Stomach (tissue), 9 donors: Measurements from ENCODE around the gene ZNF687. TPM values are rescaled to one million over a fixed set of nuclear protein-coding genes. Genes with fewer than 3 reads are reported as not detected.

Source experiments
- DNase-seq, 2 donors: peaks; one replicate each; pipeline versions ENCODE4 v3.0.0 to v3.0.0-alpha.2; 2013 to 2019
- H3K27ac ChIP-seq, 5 donors: fragments of 200-600 bp in 4 of 5; sonication (generic) in 4 of 5; one replicate each; pipeline ENCODE4 v1.5.1; 2013 to 2019; ENCODE audit warnings: mild to moderate bottlenecking in 1 of 5, moderate library complexity in 1 of 5
- H3K27me3 ChIP-seq, 3 donors: fragments of 200-600 bp; sonication (generic); one replicate each; pipeline ENCODE4 v1.5.1; 2017 to 2019; ENCODE audit warnings: mixed run types in 1 of 3
- H3K36me3 ChIP-seq, 4 donors: fragments of 200-600 bp; sonication (generic); 1 replicate in 3 of 4; 2 replicates in 1 of 4; pipeline ENCODE4 v1.5.1; 2016 to 2019
- H3K4me1 ChIP-seq, 4 donors: fragments of 200-600 bp; sonication (generic); one replicate each; pipeline ENCODE4 v1.5.1; 2016 to 2019
- H3K4me3 ChIP-seq, 4 donors: fragments of 200-600 bp; sonication (generic) in 3 of 4; one replicate each; pipeline ENCODE4 v1.5.1; 2016 to 2019; ENCODE audit warnings: mild to moderate bottlenecking in 1 of 4
- H3K9me3 ChIP-seq, 4 donors: fragments of 200-600 bp; sonication (generic); one replicate each; pipeline ENCODE4 v1.5.1; 2016 to 2019
- EP300 ChIP-seq: sonication (generic); formaldehyde crosslinking; IDR thresholded peaks from one replicate; pipeline ENCODE4 v1.6.1; 2017; ENCODE audit warnings: antibody characterized with exemption
- POLR2A ChIP-seq, 4 donors: fragments of 450-650 bp; IDR thresholded peaks; one replicate each; pipeline ENCODE4 v1.6.1; 2016; ENCODE audit warnings: antibody characterized with exemption in 4 of 4, control low read depth in 2 of 4, mild to moderate bottlenecking in 1 of 4, moderate library complexity in 1 of 4
- POLR2AphosphoS5 ChIP-seq, 3 donors: sonication (generic); formaldehyde crosslinking; IDR thresholded peaks; one replicate each; pipeline ENCODE4 v1.6.1; 2016; ENCODE audit warnings: antibody characterized with exemption in 3 of 3
- WGBS, 5 donors: extraction: QIAGEN DNeasy Blood & Tissue Kit in 3 of 5; methylation state at CpG; one replicate each; pipeline versions ENCODE4 v1.1.5 to v1.1.7; 2013 to 2018; 5-methylcytosine and 5-hydroxymethylcytosine counted together
- intact Hi-C: fragments of 100-400 bp; cut with DNase I; formaldehyde crosslinking; loops from one replicate; pipeline ENCODE4 v1.15.1; 2023; ENCODE audit warnings: low total_unique reads
- polyA plus RNA-seq, 3 donors: library from polyadenylated mRNA; stranded (reverse); fragments of 200-250 nt; gene quantifications; one replicate each; pipeline ENCODE4 v1.2.3, GENCODE V29; 2013
- total RNA-seq, 5 donors: library from RNA; depleted of rRNA; stranded (reverse); fragments of >200 nt; gene quantifications; one replicate each; pipeline versions ENCODE4 v1.1.0 to v1.2.3, GENCODE V29; 2014 to 2016
- TF ChIP-seq, protein P1 (sequence below), 7 experiments: fragments of 450-650 bp in 4 of 7; fragments of 200-600 bp in 3 of 7; sonication (generic) in 3 of 7; IDR thresholded peaks; one replicate each; pipeline ENCODE4 v1.5.1; 2016 to 2019; ENCODE audit warnings: antibody characterized with exemption in 7 of 7, control low read depth in 2 of 7, mild to moderate bottlenecking in 1 of 7
- donor health status: healthy with polysubstance abuse.
- donor health status: Bipolar disorder and iron deficiency.
- donor health status: healthy.

ZNF687 gene
- total and polyA plus RNA-seq, 8 donors, result 6.8 to 59.6 (median 14.5) TPM

DNA sequence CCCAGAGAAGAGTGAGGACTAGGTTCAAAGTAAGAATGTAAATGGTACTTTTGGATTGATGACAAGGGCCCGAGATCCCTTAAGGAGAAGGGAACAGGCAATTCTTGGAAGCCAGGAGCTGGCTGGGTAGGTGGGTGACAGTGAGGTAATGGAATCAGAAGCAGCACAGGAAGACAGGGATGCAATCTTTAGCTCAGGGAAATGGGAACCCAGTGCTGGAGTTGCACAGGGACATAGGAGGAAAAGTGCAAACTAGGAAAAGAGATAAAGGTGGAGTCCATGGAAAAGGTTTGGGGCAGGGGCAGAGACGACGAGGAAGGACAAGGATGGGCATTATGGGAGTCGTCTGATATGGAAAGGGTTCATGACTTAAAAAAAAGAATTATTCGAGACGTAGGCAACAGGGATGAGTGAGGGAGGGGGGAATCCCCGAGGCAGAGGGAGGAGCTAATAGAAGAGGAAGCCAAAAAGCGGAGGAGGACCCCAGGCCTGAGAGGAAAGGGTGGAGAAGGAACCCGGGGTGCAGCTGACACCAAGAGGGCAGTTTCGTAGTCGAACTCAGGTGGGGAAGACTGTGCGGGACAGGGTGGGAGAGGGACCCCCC lies 44.6 kb downstream of the ZNF687 start:
- peak; percentile 38 to 82 for DNase-seq
- Histone ChIP-seq H3K36me3 (peaks cover 17 to 41% (median 39%) of the 10 kb centered on the region in 4 donors), H3K9me3 (no peaks in the 10 kb centered on the region), H3K27me3 (no peaks in the 10 kb centered on the region), H3K4me1 (peaks cover 21 to 58% (median 44%) of the 10 kb centered on the region in 4 donors), H3K27ac (peak overlapping the region; percentile 83 to 98 (median 94)), H3K4me3 (peak overlapping the region; percentile 66 to 88 (median 86))
- WGBS, 5 donors, result 1% methylated on average over 12 of the region's 12 CpGs
- intact Hi-C loops, result no loop called here
- TF ChIP-seq, protein P1, sequence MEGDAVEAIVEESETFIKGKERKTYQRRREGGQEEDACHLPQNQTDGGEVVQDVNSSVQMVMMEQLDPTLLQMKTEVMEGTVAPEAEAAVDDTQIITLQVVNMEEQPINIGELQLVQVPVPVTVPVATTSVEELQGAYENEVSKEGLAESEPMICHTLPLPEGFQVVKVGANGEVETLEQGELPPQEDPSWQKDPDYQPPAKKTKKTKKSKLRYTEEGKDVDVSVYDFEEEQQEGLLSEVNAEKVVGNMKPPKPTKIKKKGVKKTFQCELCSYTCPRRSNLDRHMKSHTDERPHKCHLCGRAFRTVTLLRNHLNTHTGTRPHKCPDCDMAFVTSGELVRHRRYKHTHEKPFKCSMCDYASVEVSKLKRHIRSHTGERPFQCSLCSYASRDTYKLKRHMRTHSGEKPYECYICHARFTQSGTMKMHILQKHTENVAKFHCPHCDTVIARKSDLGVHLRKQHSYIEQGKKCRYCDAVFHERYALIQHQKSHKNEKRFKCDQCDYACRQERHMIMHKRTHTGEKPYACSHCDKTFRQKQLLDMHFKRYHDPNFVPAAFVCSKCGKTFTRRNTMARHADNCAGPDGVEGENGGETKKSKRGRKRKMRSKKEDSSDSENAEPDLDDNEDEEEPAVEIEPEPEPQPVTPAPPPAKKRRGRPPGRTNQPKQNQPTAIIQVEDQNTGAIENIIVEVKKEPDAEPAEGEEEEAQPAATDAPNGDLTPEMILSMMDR (IDR thresholded peaks at IDR 0.05), result no peak
- no peak for TF ChIP-seq EP300
- TF ChIP-seq POLR2A (IDR thresholded peaks at IDR 0.05), result no peak
- no peak for TF ChIP-seq POLR2AphosphoS5 (IDR thresholded peaks at IDR 0.05)

DNA sequence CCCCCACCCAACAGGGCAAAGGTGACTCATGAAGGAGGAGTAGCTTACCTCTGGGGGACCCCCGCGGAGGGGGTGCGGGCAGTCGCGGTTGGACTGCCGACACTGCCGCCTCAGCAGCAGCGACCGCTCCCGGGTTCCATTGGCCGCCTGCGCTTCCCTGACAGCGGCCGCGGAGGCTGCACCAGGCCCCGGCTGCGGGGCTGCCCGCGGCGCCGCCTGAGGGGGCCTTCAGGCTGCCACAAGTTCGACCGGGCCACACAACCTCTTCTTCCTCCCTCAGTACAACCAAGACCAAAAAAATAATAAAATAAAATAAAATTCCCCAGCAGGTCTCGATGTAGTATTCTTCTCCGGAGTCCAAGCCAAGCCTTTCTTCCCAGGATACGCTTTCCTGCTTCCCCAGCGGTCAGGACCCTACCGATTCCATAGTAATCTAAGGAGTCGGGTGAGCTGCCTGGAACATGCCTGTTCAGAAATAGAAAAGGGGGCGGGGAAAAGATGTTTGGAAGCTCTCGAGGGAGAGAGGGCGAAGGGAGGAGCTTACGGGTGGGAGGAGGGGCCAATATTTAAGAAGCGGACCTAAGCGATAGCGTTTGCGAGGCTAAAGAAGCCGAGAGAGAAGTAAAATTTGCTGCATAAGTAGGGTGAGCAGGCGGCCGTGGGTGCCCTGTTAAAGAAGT lies 45.3 kb downstream of the ZNF687 start, which contains the start of gene PI4KB:
Gene PI4KB, minus strand, starts transcription at position 194 of the 680 bp plus-strand sequence. CDS start 10,935 bp downstream, outside the sequence.
- Histone ChIP-seq H3K27ac (peak within 1 kb of the TSS; percentile 83 to 98 (median 94)), H3K9me3 (no peaks in the 10 kb centered on the region), H3K36me3 (peaks cover 13 to 35% (median 33%) of the 10 kb centered on the region in 4 donors), H3K4me1 (peaks cover 21 to 52% (median 43%) of the 10 kb centered on the region in 4 donors), H3K27me3 (no peaks in the 10 kb centered on the region), H3K4me3 (peak within 1 kb of the TSS; percentile 66 to 88 (median 86))
- TF ChIP-seq POLR2AphosphoS5 (IDR thresholded peaks at IDR 0.05) (peak; percentile 51 to 76 (median 57)), EP300 (no peak), POLR2A (IDR thresholded peaks at IDR 0.05) (no peak)
- TF ChIP-seq, protein P1 (IDR thresholded peaks at IDR 0.05), result no peak
- WGBS, 5 donors, result 0 to 1% (median 0%) methylated on average over 34 to 40 of the region's 40 CpGs
- intact Hi-C loops, result no loop called here
- peak; percentile 90 to 99 for DNase-seq

DNA sequence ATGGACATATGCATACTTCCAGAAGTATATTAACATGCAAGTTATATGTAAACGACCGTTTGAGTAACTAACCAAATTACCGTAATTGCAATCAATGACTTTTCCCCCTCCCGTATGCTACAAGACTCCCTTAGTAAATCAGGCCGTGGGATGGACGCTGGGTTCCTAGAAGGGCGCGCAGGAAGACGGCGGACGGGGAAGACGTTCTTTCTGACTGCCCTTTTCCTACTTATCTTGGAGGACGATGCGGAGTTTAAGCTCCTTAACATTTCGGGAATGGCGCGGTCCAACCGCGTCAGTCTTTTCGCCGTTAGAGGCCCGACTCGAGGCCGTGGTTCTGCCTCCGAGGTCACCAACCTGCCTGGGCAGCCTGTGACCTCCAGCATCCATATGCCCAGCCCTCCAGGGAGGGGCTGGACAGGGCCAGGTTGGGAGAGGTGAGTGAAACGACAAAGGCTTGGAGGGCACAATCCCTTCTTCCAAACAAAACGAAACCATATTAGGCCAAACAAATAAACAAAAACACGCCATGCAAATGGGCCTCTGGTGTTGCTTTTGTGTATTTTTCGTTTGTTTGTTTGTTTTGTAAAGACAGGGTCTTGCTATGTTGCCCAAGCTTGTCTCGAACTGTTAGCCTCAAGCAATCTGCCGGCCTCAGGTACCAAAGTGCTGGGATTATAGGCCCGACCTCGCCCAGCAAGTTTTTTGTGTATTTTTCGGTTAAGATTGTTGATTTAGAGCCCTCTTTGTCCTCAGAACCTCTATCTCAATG lies 46.0 kb downstream of the ZNF687 start:
- peaks cover 7 to 27% (median 26%) of the 10 kb centered on the region in 4 donors for H3K36me3 ChIP-seq
- H3K4me3 ChIP-seq, result peak overlapping the region; percentile 66 to 88 (median 86)
- intact Hi-C loops, result no loop called here
- peaks cover 21 to 48% (median 39%) of the 10 kb centered on the region in 4 donors for H3K4me1 ChIP-seq
- DNase-seq, result no peak
- no peaks in the 10 kb centered on the region for H3K27me3 ChIP-seq
- TF ChIP-seq, protein P1 (IDR thresholded peaks at IDR 0.05), result no peak
- TF ChIP-seq POLR2A (IDR thresholded peaks at IDR 0.05) (no peak), POLR2AphosphoS5 (IDR thresholded peaks at IDR 0.05) (no peak)
- H3K9me3 ChIP-seq, result no peaks in the 10 kb centered on the region
- WGBS, 5 donors, result 12 to 16% (median 15%) methylated on average over 33 to 34 of the region's 34 CpGs
- peak overlapping the region; percentile 83 to 98 (median 94) for H3K27ac ChIP-seq

DNA sequence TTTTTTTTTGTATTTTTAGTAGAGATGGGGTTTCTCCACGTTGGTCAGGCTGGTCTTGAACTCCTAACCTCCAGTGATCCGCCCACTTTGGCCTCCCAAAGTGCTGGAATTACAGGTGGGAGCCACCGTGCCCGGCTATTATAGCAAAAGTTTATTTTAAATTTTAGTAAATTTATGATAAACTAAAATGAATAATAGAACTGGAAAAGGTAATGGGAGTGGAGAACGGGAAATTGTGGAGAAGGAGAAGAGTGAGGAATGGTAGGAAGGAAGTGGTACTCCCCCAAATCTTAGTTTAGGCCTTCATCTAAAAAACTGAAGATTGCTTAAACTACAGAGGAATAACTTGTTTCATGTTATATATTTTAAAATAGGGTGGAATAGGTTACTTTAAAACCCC lies 52.7 kb downstream of the ZNF687 start:
- TF ChIP-seq EP300 (no peak), POLR2A (IDR thresholded peaks at IDR 0.05) (no peak), POLR2AphosphoS5 (IDR thresholded peaks at IDR 0.05) (no peak)
- TF ChIP-seq, protein P1 (IDR thresholded peaks at IDR 0.05), result no peak
- intact Hi-C loops, result no loop called here
- Histone ChIP-seq H3K4me3 (no peak overlapping the region), H3K36me3 (no peaks in the 10 kb centered on the region), H3K9me3 (no peaks in the 10 kb centered on the region), H3K27ac (no peak overlapping the region), H3K27me3 (no peaks in the 10 kb centered on the region), H3K4me1 (no peaks in the 10 kb centered on the region)
- no peak for DNase-seq
- 81 to 88% (median 84%) methylated on average over 5 of the region's 5 CpGs for WGBS, 5 donors
